OCI-LY7 (cell line): ENCODE measurements around the gene SNAI3. TPM values are rescaled to one million over a fixed set of nuclear protein-coding genes. Genes with fewer than 3 reads are reported as not detected.

Experiments
- BruUV-seq: library from RNA; stranded (reverse); fragments of 400-500 nt; replicated peaks from 2 replicates; lab custom pipeline; 2021; lab: Mats Ljungman, UMichigan
- CTCF ChIA-PET: fragments of 300-600 bp; sonication (Branson Sonifier 250); formaldehyde crosslinking; loops from one replicate; lab custom pipeline; 2022; ENCODE audit warnings: antibody characterized with exemption; ENCODE audit not compliant: unreplicated experiment; lab: Charles Lee
- POLR2A ChIA-PET: fragments of 300-600 bp; sonication (Branson Sonifier 250); formaldehyde crosslinking; loops from one replicate; lab custom pipeline; 2022; ENCODE audit warnings: antibody characterized with exemption; lab: Charles Lee
- DNase-seq: peaks from one replicate; pipeline ENCODE4 v3.0.0-alpha.2; 2015; ENCODE audit warnings: low spot score
- H2AFZ ChIP-seq: fragments of 200-600 bp; sonication (generic), shearing (Covaris generic); 2 replicates; pipeline ENCODE4 v1.6.1; 2014; ENCODE audit warnings: mild to moderate bottlenecking, antibody characterized with exemption, low read length, moderate library complexity
- H3K27ac ChIP-seq: fragments of 200-600 bp; sonication (generic); 2 replicates; pipeline ENCODE4 v1.5.1; 2014; ENCODE audit warnings: mixed run types, low read depth, mild to moderate bottlenecking, moderate library complexity, low read length, inconsistent platforms; ENCODE audit not compliant: poor library complexity, severe bottlenecking
- H3K36me3 ChIP-seq: fragments of 200-600 bp; sonication (generic); 2 replicates; pipeline ENCODE4 v1.6.1; 2014; ENCODE audit warnings: mild to moderate bottlenecking, antibody characterized with exemption, low read length, moderate library complexity, mixed read lengths; ENCODE audit not compliant: insufficient read depth
- H3K4me1 ChIP-seq: fragments of 200-600 bp; sonication (generic); 2 replicates; pipeline ENCODE4 v1.5.1; 2014; ENCODE audit warnings: mild to moderate bottlenecking, low read length; ENCODE audit not compliant: insufficient read depth, poor library complexity, severe bottlenecking
- H3K4me2 ChIP-seq: fragments of 200-600 bp; sonication (generic); 2 replicates; pipeline ENCODE4 v1.6.1; 2014; ENCODE audit warnings: mild to moderate bottlenecking, low read length
- H3K4me3 ChIP-seq: fragments of 200-600 bp; sonication (generic); 2 replicates; pipeline ENCODE4 v1.5.1; 2014; ENCODE audit warnings: mild to moderate bottlenecking, low read depth, low read length; ENCODE audit not compliant: poor library complexity, severe bottlenecking
- H3K79me2 ChIP-seq: fragments of 200-600 bp; sonication (generic); 2 replicates; pipeline ENCODE4 v1.6.1; 2016; ENCODE audit warnings: low read depth, mild to moderate bottlenecking, low read length, moderate library complexity, mixed read lengths; ENCODE audit not compliant: insufficient read depth
- H3K9me2 ChIP-seq: fragments of 200-600 bp; sonication (generic); 2 replicates; pipeline ENCODE4 v1.6.1; 2016; ENCODE audit warnings: mild to moderate bottlenecking, low read length, mixed read lengths; ENCODE audit not compliant: insufficient read depth
- H3K9me3 ChIP-seq: fragments of 200-600 bp; sonication (generic); 2 replicates; pipeline ENCODE4 v1.6.1; 2014; ENCODE audit warnings: mild to moderate bottlenecking, mixed run types, low read length, mixed read lengths
- H4K20me1 ChIP-seq: fragments of 200-600 bp; sonication (generic); 2 replicates; pipeline ENCODE4 v1.6.1; 2014; ENCODE audit warnings: mild to moderate bottlenecking, antibody characterized with exemption, low read length, moderate library complexity, mixed read lengths; ENCODE audit not compliant: insufficient read depth
- CTCF ChIP-seq: fragments of 200-600 bp; sonication (generic); conservative IDR thresholded peaks from 2 replicates; pipeline ENCODE4 v1.5.1; 2014; ENCODE audit warnings: mild to moderate bottlenecking, antibody characterized with exemption, low read length, moderate library complexity, mixed read lengths
- EZH2phosphoT487 ChIP-seq: fragments of 200-600 bp; sonication (generic); IDR thresholded peaks from 2 replicates; pipeline ENCODE4 v1.6.1; 2018; ENCODE audit warnings: low read depth, borderline replicate concordance, mild to moderate bottlenecking, mixed run types, antibody characterized with exemption, low read length, moderate library complexity, mixed read lengths
- intact Hi-C: fragments of 100-400 bp; cut with micrococcal nuclease; formaldehyde crosslinking; loops from one replicate; pipeline ENCODE4 v1.10.0; 2022; ENCODE audit not compliant: unreplicated experiment
- total RNA-seq, 2 experiments: library from RNA; depleted of rRNA in 1 of 2; stranded (reverse); fragments of >200 nt in 1 of 2; shearing (Covaris generic) in 1 of 2; gene quantifications; 2 replicates each; pipeline ENCODE4 v1.2.3, GENCODE V29; 2014 to 2022

SNAI3 gene
- total RNA-seq, 2 experiments from 2014 or later, result 3.1 to 3.3 TPM

GRCh38 chr16:88690341-88691128 lies 4.2 kb upstream of the SNAI3 start:
- no TSS peak for BruUV-seq
- no peaks in the 10 kb centered on the region for H3K79me2 ChIP-seq
- H4K20me1 ChIP-seq, result no peaks in the 10 kb centered on the region
- no peak overlapping the region for H3K4me3 ChIP-seq
- intact Hi-C loops, result no loop called here
- TF ChIP-seq EZH2phosphoT487, result no peak
- no peak for TF ChIP-seq CTCF
- no peak overlapping the region for H3K4me2 ChIP-seq
- no peaks in the 10 kb centered on the region for H3K9me2 ChIP-seq
- H3K36me3 ChIP-seq, result no peaks in the 10 kb centered on the region
- peaks cover 32% of the 10 kb centered on the region for H3K4me1 ChIP-seq
- ChIA-PET POLR2A (no interaction called here), CTCF (no interaction called here)
- no peak overlapping the region for H2AFZ ChIP-seq
- H3K27ac ChIP-seq, result no peak overlapping the region
- no peak for DNase-seq
- H3K9me3 ChIP-seq, result no peaks in the 10 kb centered on the region

- H3K27ac ChIP-seq, result no peak overlapping the region
- no peak for TF ChIP-seq EZH2phosphoT487
- TF ChIP-seq CTCF, result no peak
- no peaks in the 10 kb centered on the region for H4K20me1 ChIP-seq
- H3K9me3 ChIP-seq, result no peaks in the 10 kb centered on the region
- H3K9me2 ChIP-seq, result no peaks in the 10 kb centered on the region
- intact Hi-C loops, result no loop called here
- no TSS peak for BruUV-seq
- H3K79me2 ChIP-seq, result no peaks in the 10 kb centered on the region
- DNase-seq, result no peak
- H3K4me1 ChIP-seq, result peaks cover 45% of the 10 kb centered on the region
- H3K4me2 ChIP-seq, result no peak overlapping the region
- POLR2A ChIA-PET, result no interaction called here
- H3K36me3 ChIP-seq, result no peaks in the 10 kb centered on the region
- H2AFZ ChIP-seq, result no peak overlapping the region
- no peak overlapping the region for H3K4me3 ChIP-seq
- CTCF ChIA-PET, result no interaction called here
These were observed 1.9 kb upstream of the SNAI3 start for GRCh38 chr16:88688013-88688778.

GRCh38 chr16:88687676-88688012 lies 1.3 kb upstream of the SNAI3 start:
- Histone ChIP-seq H3K4me1 (peaks cover 41% of the 10 kb centered on the region), H3K36me3 (no peaks in the 10 kb centered on the region), H4K20me1 (no peaks in the 10 kb centered on the region), H3K79me2 (no peaks in the 10 kb centered on the region), H3K27ac (no peak overlapping the region), H3K4me3 (no peak overlapping the region), H3K4me2 (no peak overlapping the region), H2AFZ (no peak overlapping the region), H3K9me2 (no peaks in the 10 kb centered on the region), H3K9me3 (no peaks in the 10 kb centered on the region)
- no TSS peak for BruUV-seq
- POLR2A ChIA-PET, result interaction anchor here (0.7 kb wide), 1 partner anchor 305 kb away, joined by 4 read pairs; no protein-coding TSS in a partner anchor
- TF ChIP-seq EZH2phosphoT487 (no peak), CTCF (no peak)
- CTCF ChIA-PET, result no interaction called here
- intact Hi-C loops, result no loop called here
- no peak for DNase-seq
